Panc1 (cell line): ENCODE measurements around the gene IL22. TPM values are rescaled to one million over a fixed set of nuclear protein-coding genes. Genes with fewer than 3 reads are reported as not detected.

Experiments
- ATAC-seq: fragments of 200-7000 bp; cut with Tn5 transposase; 2 replicates; pipeline ENCODE4 v1.9.1; 2020; ENCODE audit warnings: mild to moderate bottlenecking, moderate library complexity
- BruUV-seq: library from RNA; stranded (reverse); fragments of 400-500 nt; replicated peaks from 2 replicates; lab custom pipeline; 2021; lab: Mats Ljungman, UMichigan
- CTCF ChIA-PET: fragments of 300-600 bp; sonication (Branson Sonifier 250); formaldehyde crosslinking; loops from one replicate; lab custom pipeline; 2022; ENCODE audit warnings: antibody characterized with exemption; lab: Charles Lee
- POLR2A ChIA-PET: fragments of 300-600 bp; sonication (Branson Sonifier 250); formaldehyde crosslinking; loops from one replicate; lab custom pipeline; 2022; ENCODE audit warnings: antibody characterized with exemption; lab: Charles Lee
- DNase-seq: peaks from one replicate; pipeline ENCODE4 v3.0.0-alpha.2; 2010; ENCODE audit warnings: low read depth, low spot score
- H3K27ac ChIP-seq: 2 replicates; pipeline ENCODE4 v1.5.1; 2011; ENCODE audit warnings: mild to moderate bottlenecking, low read length, inconsistent platforms
- H3K27me3 ChIP-seq: fragments of 200-500 bp; sonication (Bioruptor generic); 2 replicates; pipeline ENCODE4 v1.6.0; 2014; ENCODE audit warnings: low read length, inconsistent platforms; ENCODE audit not compliant: control insufficient read depth, insufficient read depth
- H3K36me3 ChIP-seq: fragments of 200-500 bp; sonication (Bioruptor generic); 2 replicates; pipeline ENCODE4 v1.5.1; 2014; ENCODE audit warnings: inconsistent platforms, mild to moderate bottlenecking, low read length, moderate library complexity; ENCODE audit not compliant: control insufficient read depth, insufficient read depth
- H3K4me1 ChIP-seq: 2 replicates; pipeline ENCODE4 v1.5.1; 2011; ENCODE audit warnings: inconsistent platforms, mild to moderate bottlenecking, low read length, moderate library complexity; ENCODE audit not compliant: control insufficient read depth, insufficient read depth
- H3K4me3 ChIP-seq, 2 experiments: 2 replicates each; pipeline ENCODE4 v1.5.1; 2011 to 2012; ENCODE audit warnings: low read depth in 2 of 2, low read length in 2 of 2, mild to moderate bottlenecking in 2 of 2, inconsistent platforms in 1 of 2, moderate library complexity in 1 of 2
- H3K9me3 ChIP-seq: fragments of 200-500 bp; sonication (Bioruptor generic); 2 replicates; pipeline ENCODE4 v1.5.1; 2014; ENCODE audit warnings: low read depth, mild to moderate bottlenecking, inconsistent platforms, low read length, moderate library complexity; ENCODE audit not compliant: control insufficient read depth, insufficient read depth
- CTCF ChIP-seq: fragments of 450-650 bp; IDR thresholded peaks from 2 replicates; pipeline ENCODE4 v1.5.1; 2017; ENCODE audit warnings: mild to moderate bottlenecking
- POLR2AphosphoS5 ChIP-seq: IDR thresholded peaks from 2 replicates; pipeline ENCODE4 v1.6.1; 2012; ENCODE audit warnings: mild to moderate bottlenecking, low read depth, low read length, moderate library complexity
- REST ChIP-seq, 2 experiments: IDR thresholded peaks; 2 replicates each; pipeline ENCODE4 v1.6.1; 2011 to 2012; ENCODE audit warnings: low read depth in 2 of 2, control low read depth in 1 of 2, low read length in 1 of 2, mild to moderate bottlenecking in 1 of 2, moderate library complexity in 1 of 2; ENCODE audit not compliant: insufficient read depth in 1 of 2
- SIN3A ChIP-seq: IDR thresholded peaks from 2 replicates; pipeline ENCODE4 v1.6.1; 2012; ENCODE audit warnings: low read depth, mild to moderate bottlenecking, low read length, moderate library complexity, borderline replicate concordance; ENCODE audit not compliant: insufficient read depth
- TCF7L2 ChIP-seq: IDR thresholded peaks from 2 replicates; pipeline ENCODE4 v1.6.1; 2011; ENCODE audit warnings: mild to moderate bottlenecking, low read depth, low read length, inconsistent platforms
- in situ Hi-C: cut with HindIII; loops from 2 replicates; pipeline ENCODE4 v1.10.0; 2016; ENCODE audit warnings: low sequenced_read_pairs, low pct_unique_long_range_greater_than_20kb
- intact Hi-C: fragments of 100-400 bp; cut with micrococcal nuclease; formaldehyde crosslinking; loops from one replicate; pipeline ENCODE4 v1.10.0; 2022; ENCODE audit not compliant: unreplicated experiment
- total RNA-seq: library from RNA; stranded (reverse); gene quantifications from one replicate; pipeline ENCODE4 v1.2.1, GENCODE V29; 2021; ENCODE audit not compliant: unreplicated experiment

Gene IL22
- total RNA-seq, 1 experiment from 2014 or later = not detected

GRCh38 chr12:68239309-68239982, 14.0 kb downstream of the IL22 start:
- intact Hi-C loops = no loop called here
- peak overlapping the region; percentile 58; the same call in 1 of the 2 replicates for H3K27ac ChIP-seq
- H3K36me3 ChIP-seq = no peaks in the 10 kb centered on the region
- H3K9me3 ChIP-seq = no peaks in the 10 kb centered on the region
- CTCF ChIA-PET = interaction anchor here (0.6 kb wide), 1 partner anchor 322 kb away, joined by 7 read pairs; no protein-coding TSS in a partner anchor
- ATAC-seq = no peak
- no TSS peak for BruUV-seq
- H3K27me3 ChIP-seq = no peaks in the 10 kb centered on the region
- no peak overlapping the region for H3K4me3 ChIP-seq
- TF ChIP-seq CTCF = no peak
- no peak for TF ChIP-seq TCF7L2
- no peak for TF ChIP-seq REST (IDR thresholded peaks at IDR 0.05; ENCODE audit: insufficient read depth in 1 of 2, low read depth in 2 of 2, low read length in 1 of 2)
- TF ChIP-seq POLR2AphosphoS5 = no peak
- no peak for TF ChIP-seq SIN3A
- no peak for DNase-seq
- in situ Hi-C loops = no loop called here
- peaks cover 18% of the 10 kb centered on the region for H3K4me1 ChIP-seq
- POLR2A ChIA-PET = no interaction called here

- H3K36me3 ChIP-seq = no peaks in the 10 kb centered on the region
- ChIA-PET CTCF (interaction anchor here (0.5 kb wide), 1 partner anchor 80 kb away, joined by 3 read pairs; no protein-coding TSS in a partner anchor), POLR2A (no interaction called here)
- no TSS peak for BruUV-seq
- H3K4me3 ChIP-seq = no peak overlapping the region
- in situ Hi-C loops = no loop called here
- DNase-seq = no peak
- TF ChIP-seq REST (IDR thresholded peaks at IDR 0.05; ENCODE audit: insufficient read depth in 1 of 2, low read depth in 2 of 2, low read length in 1 of 2) = no peak
- no peak for TF ChIP-seq CTCF
- no peak for TF ChIP-seq TCF7L2
- TF ChIP-seq POLR2AphosphoS5 = no peak
- no peak for TF ChIP-seq SIN3A
- no peak for ATAC-seq
- intact Hi-C loops = no loop called here
- no peaks in the 10 kb centered on the region for H3K9me3 ChIP-seq
- H3K4me1 ChIP-seq = peaks cover 18% of the 10 kb centered on the region
- H3K27me3 ChIP-seq = no peaks in the 10 kb centered on the region
- no peak overlapping the region; the same call in 1 of the 2 replicates for H3K27ac ChIP-seq
These were observed 15.8 kb downstream of the IL22 start for GRCh38 chr12:68237619-68238018.
